NCI-H748 (cell line): ENCODE data around the gene CHST15.

Source experiments
- DNase-seq: peaks from one replicate; lab custom pipeline; 2025; ENCODE audit not compliant: unreplicated experiment; lab: John Stamatoyannopoulos, UW

The CHST15 gene

GRCh38 chr10:124014416-124015154 lies 78.8 kb downstream of the CHST15 start:
- no peak for DNase-seq

DNA sequence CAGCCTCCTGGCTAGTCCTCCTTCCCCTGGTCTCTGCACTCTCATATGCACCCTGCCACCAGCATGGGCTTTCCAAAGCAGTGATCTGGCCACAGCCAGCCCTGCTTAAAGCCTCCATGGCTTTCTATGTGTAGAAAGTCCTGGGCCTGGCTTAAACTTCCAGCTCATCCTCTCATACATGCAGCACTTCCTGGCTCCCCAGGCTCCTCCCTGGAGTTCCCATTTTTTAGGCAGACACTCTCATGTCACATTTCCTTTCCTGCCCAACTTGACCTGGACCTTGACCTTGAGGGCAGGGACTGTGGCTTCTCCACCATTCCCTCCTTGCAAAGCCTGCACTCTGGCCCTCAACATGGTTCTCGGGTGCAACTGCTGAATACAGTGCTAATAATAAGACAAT lies 79.5 kb downstream of the CHST15 start:
- DNase-seq: no peak

DNA sequence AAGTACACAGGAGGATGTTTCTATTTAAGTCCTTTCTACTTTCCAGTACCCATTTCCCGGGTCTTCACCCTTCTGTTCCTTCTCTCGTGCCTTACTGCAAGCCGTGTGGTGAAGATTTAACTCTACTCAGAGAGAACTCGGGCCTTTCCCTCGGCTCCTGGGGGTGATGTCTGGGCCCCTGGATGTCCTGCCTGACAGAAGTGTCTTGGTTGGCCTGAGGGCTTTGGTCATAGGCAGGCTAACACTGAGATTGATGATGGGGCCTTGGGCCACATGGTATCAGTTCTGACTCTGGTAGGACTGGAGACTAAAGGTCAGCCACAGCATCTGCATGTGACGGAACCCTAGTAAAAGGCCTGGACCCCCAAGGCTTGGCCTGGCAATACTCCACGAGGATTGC lies 80.4 kb downstream of the CHST15 start:
- no peak for DNase-seq

DNA sequence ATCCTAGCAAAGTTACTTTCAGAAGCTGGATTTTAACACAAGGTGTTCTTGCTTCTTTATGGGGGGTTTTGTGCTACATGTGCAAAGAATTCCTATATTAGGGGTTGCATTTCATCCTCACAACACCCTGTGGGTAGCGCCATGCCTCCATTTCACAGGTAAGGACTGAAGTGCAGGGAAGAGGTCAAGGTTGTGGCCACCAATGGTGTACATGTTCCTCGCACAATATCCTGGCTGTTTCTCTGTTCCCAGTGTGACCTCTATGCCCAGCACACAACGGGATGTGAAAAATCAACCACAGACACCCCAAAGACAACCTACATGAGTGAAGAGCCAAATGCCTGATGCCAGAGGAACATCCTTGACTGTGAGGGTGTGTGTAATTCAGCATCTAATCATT lies 80.8 kb downstream of the CHST15 start:
- no peak for DNase-seq

- DNase-seq: no peak
Observed at GRCh38 chr10:124012066-124012465, 81.3 kb downstream of the CHST15 start.

GRCh38 chr10:124011464-124011863 lies 81.9 kb downstream of the CHST15 start:
- DNase-seq: no peak

DNA sequence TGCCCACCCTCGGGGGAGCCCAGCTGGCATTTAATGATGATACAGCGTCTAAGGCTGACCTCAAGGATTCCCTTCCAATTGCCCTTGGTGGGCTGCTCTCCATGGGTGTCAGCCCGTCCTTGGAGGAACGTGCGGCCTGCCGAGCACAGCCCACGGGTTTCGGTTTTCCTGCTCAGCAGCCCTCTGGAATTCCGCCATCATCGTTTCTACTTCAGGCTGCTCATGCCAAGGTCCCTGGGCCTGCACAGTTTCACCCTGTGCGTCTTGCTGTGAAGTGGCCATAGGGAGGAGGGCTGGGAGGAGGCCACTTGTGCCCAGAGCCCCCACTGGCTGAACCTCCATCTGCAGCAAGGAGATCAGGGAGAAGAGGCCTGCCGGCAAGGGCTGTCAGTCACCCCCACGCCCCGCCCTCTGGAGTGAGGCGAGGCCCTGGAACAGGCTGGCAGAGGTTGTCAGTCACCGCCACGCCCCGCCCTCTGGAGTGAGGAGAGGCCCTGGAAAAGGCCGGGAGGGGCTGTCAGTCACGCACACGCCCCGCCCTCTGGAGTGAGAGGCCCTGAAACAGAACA lies 82.8 kb downstream of the CHST15 start:
- DNase-seq: no peak

DNA sequence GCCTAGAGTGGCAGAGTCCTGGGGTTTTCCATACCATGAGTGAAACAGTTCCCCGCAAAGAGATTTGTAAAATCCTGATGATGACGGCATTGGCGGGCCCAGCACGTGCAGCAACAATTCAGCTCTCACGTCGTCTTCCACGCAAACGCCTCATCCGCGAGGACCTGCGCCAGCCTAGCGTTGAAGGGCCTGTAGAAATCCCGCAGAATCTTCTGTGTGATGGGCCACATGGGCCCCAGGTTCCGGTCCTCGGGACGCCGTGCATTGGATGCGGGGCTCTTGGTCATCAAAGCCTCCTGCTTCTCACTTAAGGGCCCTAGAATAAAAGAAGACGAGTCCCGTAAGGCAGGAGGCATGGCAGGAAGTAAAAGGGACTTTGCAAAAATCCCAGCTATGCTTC lies 83.4 kb downstream of the CHST15 start:
- DNase-seq: no peak

DNA sequence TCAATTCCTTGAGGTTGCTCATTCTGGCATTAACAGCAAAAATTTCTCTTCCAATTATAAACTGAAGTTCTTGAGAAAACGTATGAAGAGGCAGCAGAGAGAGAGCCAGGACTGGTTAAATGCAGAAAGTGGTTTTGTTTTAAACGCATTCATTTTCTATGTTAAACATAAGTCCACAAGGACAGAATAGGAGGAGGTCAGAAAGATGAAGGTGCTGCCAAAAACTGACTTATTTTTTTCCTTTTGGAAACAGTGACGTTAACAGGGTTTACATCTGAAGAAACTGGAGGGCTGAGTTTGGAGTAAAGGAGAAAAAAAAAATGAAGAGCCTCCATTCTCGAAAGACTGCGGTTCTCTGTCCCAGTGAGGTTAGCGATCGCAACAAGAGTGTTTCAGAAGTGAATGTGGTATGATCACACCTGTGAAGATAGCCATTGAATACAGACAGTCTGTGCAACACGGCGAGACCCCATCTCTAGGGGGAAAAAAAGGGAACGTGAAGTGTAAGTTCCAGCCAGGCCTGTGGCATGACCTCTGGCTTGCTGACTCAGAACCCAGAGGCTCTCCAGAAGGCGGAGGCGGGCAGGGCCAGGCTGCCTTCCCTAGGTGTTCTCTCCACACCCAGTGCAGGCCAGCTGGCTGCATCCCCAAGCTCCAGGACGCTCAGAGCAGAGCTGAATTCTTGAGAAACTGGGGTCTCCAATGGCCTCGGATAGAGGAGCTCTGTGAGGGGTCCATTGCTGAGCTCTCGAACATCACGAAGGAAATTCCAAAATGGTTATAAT lies 84.0 kb downstream of the CHST15 start:
- DNase-seq: no peak

- no peak for DNase-seq
Observed at GRCh38 chr10:124008681-124009080, 84.7 kb downstream of the CHST15 start.

GRCh38 chr10:124008187-124008586 lies 85.2 kb downstream of the CHST15 start:
- DNase-seq: peak; percentile 44

GRCh38 chr10:124007773-124008145 lies 85.6 kb downstream of the CHST15 start:
- no peak for DNase-seq

- DNase-seq: no peak
Observed at GRCh38 chr10:124007102-124007772, 86.2 kb downstream of the CHST15 start.

GRCh38 chr10:124006526-124006925 lies 86.9 kb downstream of the CHST15 start:
- no peak for DNase-seq

DNA sequence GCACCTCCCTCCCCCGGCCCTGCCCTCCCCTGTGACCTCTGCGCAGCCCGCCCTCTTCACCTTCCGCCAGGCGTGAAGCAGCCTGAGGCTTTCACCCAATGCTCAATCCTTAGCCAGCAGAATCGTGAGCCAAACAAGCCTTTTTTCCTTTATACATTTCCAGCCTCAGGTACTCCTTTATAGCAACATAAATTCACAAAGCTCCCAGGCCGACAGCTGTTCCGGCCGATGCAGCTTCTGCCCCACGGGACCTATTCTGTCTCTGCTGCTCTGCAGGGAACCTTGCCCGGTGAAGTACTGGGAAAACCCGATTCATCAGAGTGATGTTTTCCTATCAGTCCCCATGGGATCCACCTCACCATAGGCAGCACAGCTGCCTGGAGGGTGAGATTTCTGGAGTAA lies 87.4 kb downstream of the CHST15 start:
- DNase-seq: no peak

DNA sequence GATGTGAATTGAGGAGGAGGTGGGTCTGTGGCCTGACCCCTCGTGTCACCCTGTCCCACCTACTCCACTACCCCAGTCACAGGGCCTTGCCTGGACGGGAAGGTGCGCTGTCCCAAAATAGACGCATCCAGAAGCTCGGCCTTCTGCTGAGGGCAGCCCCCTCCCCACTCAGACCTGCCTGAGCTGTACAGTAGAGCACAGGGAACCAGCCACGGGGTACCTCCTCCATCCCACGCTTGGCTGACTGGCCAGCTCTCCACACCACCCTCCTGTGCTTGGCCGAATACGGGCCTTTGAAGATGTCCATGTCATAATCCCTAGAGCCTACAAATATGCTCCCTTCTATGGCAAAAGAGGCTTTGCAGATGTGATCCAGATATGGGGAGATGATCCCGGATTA lies 88.3 kb downstream of the CHST15 start:
- no peak for DNase-seq

DNA sequence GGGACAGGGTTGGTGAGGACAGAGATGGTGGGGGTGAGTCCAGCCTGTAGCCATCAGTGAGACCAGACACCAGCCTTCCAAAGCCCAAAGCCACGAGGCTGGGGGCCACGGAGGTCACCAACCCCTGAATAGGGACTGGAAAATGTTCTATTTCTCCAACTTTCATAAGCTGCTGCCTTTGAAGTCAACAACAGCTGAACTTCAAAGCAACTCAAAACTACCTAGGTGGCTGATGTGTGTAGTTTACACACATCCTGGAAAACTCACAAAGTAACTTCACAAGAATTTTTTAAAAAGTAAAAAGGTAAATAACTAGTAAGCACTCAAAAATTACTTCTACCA lies 88.8 kb downstream of the CHST15 start:
- no peak for DNase-seq

- no peak for DNase-seq
Observed at GRCh38 chr10:124003871-124004662, 89.3 kb downstream of the CHST15 start.

DNA sequence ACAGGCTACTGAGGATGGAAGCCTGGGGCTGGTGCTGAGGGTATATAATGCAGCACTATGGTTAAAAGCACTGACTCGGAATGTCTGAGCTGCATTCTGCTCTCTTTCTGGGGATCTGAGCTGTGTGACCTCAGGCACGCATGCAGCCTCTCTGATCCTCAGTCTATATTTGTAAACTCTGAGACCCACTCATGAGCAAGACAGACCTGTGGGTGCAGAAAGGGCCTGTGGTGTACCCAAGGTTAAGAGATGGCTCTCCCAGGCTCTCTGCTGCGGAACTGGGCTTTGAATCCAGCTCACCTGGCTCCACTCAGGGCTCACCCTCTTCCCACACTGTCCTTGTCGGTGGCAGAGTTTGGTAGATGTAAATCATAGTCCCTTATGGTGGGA lies 89.9 kb downstream of the CHST15 start:
- no peak for DNase-seq

DNA sequence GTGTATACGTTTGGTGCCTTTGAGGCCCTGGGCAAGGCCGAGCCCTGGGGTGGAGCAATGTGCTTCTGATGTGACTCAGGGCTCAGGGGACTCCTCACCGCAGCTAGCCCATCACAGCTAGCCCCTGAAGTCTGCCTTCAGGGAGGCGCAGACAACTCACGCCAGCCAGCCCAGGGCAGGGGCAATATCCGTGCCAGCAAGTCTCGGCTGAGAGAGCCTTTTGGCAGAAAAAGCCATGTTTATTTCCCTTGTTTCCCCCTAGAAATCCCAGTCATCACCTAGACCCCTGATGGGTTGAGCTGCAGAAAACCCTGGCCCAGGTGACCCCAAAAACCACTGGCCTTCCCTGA lies 90.4 kb downstream of the CHST15 start:
- DNase-seq: no peak

DNA sequence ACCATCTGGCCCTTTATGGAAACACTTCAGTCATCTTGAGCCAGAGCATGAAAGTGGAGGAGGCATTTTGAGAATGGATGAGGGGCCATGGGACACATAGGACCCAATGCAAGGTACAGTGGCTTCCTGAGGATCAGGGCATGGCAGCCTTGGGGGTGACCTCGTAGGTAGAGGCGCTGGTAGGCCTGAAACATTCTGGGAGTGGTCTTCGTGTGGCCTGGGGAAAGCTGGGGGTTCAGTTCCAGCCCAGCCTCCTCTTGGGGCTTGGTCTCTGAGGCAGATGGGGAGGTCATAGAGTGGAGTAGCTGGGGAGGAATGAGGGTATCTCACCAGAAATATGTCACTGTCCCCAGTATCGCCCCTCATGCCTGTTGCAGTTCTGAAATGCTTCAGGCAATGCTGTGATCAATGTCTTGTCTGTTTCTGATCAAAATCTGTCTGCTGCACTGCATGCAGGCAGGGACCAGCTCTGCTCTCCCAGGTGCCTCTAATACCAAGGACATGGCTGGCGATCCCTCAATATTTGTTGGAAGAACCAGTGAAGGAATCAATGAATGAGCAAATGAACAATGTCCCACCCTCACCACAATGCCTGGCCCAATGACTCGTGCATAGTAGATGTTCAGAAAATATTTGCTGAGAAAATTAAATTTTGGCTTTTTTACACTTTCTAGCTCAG lies 90.9 kb downstream of the CHST15 start:
- no peak for DNase-seq
